Ammon's horn (tissue), 1 donor: Measurements from ENCODE around the gene TBC1D20.
A peak's percentile ranks its signal among the peaks of the same experiment; 100 is the strongest.

Experiments used
- DNase-seq: peaks from one replicate; pipeline ENCODE4 v3.0.0-alpha.2; 2016; ENCODE audit warnings: low spot score

Gene TBC1D20

GRCh38 chr20:420166-420620 lies 42.1 kb downstream of the TBC1D20 start:
- no peak for DNase-seq

- DNase-seq: no peak
These were observed 42.7 kb downstream of the TBC1D20 start for GRCh38 chr20:419556-420165.

DNA sequence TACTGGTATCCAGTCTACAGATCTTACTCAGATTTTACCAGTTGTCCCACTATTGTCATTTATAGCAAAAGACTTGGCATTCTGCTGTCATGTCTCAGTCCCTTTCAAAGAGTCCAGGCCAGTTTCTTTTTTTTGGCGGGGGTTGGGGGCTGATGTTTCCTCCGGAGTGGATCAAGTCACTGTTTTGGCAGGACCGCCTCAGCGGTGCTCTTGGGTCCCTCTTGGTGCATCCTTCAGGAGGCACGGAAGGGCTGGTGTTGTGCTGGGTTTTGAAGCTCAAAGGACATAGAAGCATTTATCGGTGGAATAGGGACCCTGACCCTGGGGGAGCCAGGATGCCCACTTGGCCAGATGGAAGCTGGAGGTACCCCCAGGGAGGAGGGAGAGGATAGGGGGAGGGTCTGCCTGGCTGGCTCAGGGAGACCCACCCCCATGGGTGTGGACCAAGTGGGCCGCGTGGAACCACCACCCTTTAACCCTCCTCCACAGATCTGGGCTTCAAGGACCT lies 43.4 kb downstream of the TBC1D20 start:
- DNase-seq: no peak

- DNase-seq: no peak
These were observed 44.5 kb downstream of the TBC1D20 start for GRCh38 chr20:417801-418342.

GRCh38 chr20:416950-417800 lies 45.2 kb downstream of the TBC1D20 start:
- no peak for DNase-seq

GRCh38 chr20:415820-416322 lies 46.5 kb downstream of the TBC1D20 start:
- DNase-seq: no peak

DNA sequence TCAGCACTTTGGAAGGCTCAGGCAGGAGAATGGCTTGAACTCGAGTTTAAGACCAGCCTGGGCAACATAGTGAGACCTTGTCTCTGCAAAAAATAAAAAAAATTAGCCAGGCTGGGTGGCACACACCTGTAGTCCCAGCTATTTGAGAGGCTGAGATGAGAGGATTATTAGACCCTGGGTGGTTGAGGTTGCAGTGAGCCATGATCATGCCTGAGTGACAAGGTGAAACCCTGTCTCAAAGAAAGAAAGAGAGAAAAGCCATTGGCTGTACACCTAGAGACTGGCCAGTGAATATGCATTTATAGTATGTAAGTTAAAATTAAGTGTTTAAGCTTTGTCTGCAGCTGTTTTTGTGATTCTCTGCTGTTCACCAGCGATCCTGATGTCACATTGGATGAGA lies 48.2 kb downstream of the TBC1D20 start:
- DNase-seq: no peak

- no peak for DNase-seq
These were observed 50.3 kb downstream of the TBC1D20 start for GRCh38 chr20:412081-412480.

GRCh38 chr20:409697-410559 lies 52.4 kb downstream of the TBC1D20 start:
- no peak for DNase-seq

GRCh38 chr20:408843-409696 lies 53.3 kb downstream of the TBC1D20 start:
- no peak for DNase-seq

GRCh38 chr20:407953-408842 lies 54.1 kb downstream of the TBC1D20 start, which contains the start of gene RBCK1:
TSS of gene RBCK1 (plus strand) at chr20:408299. CDS start at chr20:408758, 459 bp downstream.
- DNase-seq: peak; percentile 77

GRCh38 chr20:407133-407952 lies 55.0 kb downstream of the TBC1D20 start:
- peak; percentile 88 for DNase-seq

- no peak for DNase-seq
These were observed 55.9 kb downstream of the TBC1D20 start for GRCh38 chr20:406200-407132.

DNA sequence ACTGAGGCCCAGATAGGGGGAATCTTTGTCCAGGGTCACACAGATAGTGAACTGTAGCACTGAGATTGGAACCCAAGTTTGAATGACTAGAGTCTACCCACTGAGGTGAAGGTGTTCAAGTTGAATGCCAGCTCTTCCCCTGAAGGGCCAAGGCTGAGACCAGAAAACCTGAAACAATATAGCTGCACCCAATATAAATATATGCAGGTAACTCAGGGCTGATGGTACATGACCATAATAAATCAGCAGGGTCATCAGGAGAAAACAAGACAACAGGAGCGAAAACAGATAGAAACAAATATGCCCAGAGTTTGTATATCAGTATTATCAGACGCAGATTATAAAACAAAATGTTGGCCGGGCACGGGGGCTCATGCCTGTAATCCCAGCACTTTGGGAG lies 58.2 kb downstream of the TBC1D20 start:
- no peak for DNase-seq

- DNase-seq: no peak
These were observed 58.8 kb downstream of the TBC1D20 start for GRCh38 chr20:403582-403957.

DNA sequence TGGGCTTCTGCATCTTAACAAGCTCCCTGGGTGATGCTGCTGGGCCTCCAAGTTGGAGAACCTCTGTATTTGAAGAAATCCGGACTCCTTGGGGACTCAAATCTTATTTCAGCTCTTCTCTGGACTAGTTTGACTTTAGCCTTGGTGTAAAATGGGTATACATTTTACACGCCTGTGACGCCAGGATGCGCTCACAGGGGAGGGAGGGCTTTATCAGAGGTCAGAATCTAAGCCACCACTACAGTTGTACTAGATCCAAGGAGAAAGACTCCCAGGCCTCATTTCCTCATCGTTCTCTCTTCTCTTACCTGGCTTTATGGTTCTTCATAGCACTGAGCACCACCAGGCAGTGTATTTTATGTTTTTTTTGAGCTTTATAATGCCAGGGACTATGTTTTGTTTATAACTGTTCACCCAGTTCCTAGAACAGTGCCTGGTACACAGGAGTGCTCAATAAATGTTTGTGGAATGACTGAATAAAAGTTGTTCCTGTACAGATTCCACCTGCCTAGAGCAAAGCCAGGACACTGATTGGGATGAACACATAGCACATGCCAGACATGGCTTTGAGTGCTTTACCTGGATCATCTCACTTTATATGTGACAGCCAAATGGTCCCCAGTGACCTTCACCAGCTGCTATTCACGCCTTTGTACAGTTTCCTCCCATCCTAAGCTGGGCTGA lies 59.3 kb downstream of the TBC1D20 start:
- no peak for DNase-seq

- no peak for DNase-seq
These were observed 59.8 kb downstream of the TBC1D20 start for GRCh38 chr20:402496-402885.
